Activated CD8-positive, alpha-beta memory T cell treated with anti-CD3 and anti-CD28 coated beads for 1 hour (primary cell): ENCODE results near the gene TEX264.
"Not testable (repeated sequence)": the region's sequence is repeated elsewhere in the genome, so short reads cannot be mapped to it uniquely, and the experiment has no call there.

Experiments
- DNase-seq, 2 donors: peaks; one replicate each; pipeline ENCODE4 v3.0.0-alpha.2; 2020; ENCODE audit warnings: low read depth in 1 of 2; ENCODE audit errors: extremely low read depth in 1 of 2

TEX264 gene

DNA sequence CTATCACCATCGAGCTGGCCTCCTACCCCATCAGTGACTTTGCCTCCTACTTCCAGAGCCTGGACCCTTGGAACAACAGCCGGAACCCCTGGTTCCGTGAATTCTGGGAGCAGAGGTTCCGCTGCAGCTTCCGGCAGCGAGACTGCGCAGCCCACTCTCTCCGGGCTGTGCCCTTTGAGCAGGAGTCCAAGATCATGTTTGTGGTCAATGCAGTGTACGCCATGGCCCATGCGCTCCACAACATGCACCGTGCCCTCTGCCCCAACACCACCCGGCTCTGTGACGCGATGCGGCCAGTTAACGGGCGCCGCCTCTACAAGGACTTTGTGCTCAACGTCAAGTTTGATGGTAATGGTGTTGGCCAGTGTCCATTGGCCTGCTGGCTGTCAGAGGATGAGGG, 41.9 kb downstream of the TEX264 start:
- no peak for DNase-seq

DNA sequence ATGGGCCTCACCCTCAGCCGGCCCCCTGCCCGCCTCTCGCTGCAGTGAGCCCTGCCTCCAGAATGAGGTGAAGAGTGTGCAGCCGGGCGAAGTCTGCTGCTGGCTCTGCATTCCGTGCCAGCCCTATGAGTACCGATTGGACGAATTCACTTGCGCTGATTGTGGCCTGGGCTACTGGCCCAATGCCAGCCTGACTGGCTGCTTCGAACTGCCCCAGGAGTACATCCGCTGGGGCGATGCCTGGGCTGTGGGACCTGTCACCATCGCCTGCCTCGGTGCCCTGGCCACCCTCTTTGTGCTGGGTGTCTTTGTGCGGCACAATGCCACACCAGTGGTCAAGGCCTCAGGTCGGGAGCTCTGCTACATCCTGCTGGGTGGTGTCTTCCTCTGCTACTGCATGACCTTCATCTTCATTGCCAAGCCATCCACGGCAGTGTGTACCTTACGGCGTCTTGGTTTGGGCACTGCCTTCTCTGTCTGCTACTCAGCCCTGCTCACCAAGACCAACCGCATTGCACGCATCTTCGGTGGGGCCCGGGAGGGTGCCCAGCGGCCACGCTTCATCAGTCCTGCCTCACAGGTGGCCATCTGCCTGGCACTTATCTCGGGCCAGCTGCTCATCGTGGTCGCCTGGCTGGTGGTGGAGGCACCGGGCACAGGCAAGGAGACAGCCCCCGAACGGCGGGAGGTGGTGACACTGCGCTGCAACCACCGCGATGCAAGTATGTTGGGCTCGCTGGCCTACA, 44.4 kb downstream of the TEX264 start:
- no peak for DNase-seq

DNA sequence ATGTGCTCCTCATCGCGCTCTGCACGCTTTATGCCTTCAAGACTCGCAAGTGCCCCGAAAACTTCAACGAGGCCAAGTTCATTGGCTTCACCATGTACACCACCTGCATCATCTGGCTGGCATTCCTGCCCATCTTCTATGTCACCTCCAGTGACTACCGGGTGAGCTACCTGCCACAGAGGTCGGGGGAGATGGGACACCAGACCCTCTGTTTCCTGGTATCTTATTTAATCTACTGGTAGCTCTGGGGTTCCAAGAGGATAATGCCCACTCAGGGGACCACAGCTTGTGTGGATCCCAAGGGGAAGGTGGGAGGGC, 44.9 kb downstream of the TEX264 start:
- DNase-seq, result no peak

DNA sequence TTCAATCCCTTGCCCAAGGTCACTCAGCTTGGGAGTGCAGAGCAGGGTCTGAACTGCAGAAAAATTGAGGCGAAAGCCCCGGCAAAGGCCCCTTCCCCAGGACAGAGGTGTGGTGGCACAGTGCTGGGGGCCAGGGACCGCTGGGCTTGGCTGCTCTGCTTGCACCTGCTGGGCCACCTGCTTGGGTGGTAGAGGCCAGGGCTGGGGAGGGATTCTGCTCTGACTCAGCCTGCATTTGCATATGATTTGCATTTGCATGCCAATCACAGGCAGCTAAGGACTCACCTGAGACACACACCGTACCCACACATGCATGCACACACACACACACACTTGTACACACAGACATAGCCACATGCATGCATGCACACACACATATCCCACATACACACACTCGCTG, 45.8 kb downstream of the TEX264 start:
- DNase-seq, result no peak

DNA sequence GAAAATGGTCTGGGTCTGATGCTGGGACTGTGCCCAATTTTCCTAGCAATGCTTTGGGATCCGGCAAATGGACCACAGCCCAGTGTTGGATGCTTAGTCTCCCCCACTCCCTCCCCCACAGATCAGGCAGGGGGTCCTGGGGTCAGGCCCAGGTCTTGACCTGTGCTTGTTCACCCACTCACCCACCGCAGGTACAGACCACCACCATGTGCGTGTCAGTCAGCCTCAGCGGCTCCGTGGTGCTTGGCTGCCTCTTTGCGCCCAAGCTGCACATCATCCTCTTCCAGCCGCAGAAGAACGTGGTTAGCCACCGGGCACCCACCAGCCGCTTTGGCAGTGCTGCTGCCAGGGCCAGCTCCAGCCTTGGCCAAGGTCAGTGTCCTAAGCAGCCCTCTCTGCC, 46.4 kb downstream of the TEX264 start:
- no peak for DNase-seq

DNA sequence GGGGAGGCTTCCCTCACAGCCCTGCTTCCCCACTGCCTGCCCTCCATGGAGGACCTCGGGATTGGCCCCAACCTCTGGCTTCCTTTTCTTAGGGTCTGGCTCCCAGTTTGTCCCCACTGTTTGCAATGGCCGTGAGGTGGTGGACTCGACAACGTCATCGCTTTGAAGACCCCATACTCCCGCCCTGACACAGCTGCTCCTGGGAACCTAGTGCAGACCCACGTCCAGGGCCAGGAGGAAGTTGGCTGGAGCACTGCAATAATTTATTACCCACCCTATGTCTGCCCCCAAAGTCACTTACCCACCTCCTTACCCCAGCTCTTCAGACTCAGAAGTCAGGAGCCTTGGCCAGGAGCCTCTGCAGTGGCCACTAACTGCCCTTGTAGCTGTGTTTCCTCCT, 46.9 kb downstream of the TEX264 start:
- no peak for DNase-seq

DNA sequence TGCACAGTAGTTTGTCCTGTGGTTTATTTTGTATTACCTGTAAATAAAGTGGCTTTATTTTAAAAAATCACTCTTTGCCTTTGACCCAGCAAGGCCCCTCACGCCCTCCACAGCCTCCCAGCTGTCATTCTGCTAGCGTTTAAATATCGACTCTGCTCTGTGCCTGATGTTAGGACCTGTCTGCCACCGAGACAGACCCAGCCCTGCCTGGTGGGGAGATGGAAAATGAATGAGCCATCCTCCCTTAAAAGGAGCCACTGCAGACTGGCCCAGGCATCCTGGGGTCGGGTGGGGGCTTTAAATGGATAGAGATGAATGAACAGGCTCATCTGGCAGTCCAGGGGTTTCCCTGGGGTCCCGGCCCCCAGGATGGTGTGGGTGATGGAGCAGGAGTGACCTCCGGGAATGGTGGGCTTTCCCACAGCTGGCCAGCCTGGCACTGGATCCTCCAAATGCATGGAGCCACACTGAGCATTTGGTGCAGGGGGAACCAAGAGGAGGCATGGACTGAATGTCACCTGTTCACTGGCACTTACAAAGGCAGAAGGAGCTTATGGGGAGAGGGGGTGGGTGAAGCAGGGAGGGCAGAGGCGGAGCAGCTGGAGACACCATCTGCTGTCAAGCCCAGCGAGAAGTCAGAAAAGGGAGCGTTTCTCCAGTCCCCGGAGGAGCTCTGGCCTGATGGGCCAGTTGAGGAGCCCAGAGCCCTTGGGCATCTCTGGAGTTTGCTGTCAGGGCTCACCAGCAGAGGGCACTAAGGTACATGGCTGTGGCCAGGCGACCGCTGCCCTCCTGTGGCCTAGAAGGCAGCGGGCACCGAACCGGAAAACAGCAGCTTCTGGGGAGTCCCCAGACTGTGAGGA, 47.7 kb downstream of the TEX264 start:
- peak in 1 of 2 donors; percentile 8 for DNase-seq

DNA sequence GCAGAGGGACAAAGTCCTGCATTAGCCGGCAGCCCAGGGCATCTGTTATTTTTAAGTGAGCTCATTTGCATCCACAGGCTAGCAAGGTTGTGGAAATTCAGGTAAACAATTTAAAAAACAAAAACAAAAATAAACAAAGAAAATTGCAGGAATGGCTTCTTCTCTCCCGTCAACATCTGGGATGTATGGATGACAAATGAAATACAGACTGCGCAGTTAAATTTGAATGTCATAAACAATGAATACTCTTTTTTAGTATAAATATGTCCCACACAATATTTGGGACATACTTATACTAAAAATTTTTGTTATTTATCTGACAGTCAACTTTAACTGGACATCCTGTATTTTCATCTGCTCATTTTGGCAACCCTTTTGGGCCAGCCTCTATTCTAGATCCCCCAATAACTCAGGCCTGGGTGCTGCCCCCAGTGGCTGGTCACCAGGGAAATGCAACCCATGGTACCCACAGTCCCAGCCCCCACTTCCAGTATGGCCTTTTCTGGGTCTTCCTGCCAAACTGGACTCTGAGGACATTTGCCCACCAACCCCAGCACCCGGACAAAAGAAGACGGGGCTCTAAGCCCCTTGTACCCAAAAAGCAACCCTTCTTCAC, 48.5 kb downstream of the TEX264 start:
- no peak for DNase-seq

DNA sequence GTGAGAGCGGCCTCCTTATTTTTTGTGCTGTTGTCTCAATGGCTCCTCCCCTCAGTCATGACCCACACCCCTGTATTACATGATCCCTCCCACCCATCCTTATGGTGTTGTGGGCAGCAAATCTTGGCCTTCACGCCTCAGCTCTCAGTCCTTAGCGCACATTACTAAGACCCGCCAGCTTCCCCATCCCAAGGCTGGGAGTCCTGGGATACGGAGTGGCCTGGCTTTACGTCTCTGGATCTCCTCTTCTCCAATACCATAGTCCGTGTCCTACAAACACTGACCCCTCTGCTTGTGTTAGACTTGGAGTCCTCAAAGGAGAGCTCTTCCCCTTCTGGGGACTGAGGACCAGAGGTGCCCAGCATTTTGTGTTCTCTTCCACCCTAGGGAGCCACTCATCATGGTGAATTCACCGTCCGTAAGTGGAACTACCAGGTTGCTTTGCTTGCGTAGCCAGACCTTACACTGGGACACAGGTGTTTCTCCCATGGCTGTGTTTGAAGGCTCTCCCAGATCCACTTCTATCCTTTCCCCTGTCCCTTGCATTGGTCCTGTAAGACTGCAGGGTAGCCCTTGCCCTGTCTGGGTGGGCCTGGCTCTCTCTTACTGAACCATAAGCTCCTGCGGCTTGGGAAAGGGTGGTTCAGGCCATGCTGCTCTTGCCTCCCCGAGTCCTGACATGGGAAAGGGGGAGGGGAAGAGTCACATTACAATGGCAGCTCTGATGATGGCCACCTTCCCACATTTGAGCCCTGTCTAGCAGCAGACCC, 49.4 kb downstream of the TEX264 start:
- DNase-seq, result no peak

DNA sequence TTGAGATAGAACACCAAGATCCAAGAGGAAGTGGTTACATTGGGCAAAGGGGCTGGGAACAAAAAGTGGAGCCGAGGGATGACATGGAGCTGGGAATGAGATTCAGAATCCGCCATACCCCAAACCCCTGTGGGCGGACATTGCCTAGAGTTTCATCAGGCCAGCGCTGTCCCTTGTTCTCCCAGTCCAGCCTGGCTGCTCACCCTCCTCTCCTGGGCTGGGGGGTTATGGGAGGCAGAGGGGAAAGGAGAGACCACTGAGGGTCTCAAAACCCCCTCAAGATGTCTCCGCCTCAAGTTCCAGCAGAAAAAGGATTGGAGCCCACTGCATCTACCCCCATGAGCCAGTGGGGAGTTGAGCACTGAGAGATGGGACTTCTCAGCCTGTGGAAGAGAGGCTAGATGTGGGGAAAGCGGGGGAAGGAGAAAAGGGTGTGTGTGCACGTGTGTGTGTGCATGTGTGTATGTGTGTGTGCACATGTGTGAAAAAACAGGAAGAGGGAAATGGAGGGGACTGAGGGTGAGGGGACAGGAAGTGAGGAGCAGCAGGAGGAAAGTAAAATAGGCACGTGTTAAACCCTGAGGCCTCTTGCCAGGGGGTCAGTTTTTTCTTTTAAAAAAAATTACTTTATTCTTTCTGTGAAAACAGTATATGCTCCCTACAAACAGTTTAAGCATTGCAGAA, 50.2 kb downstream of the TEX264 start:
- no peak for DNase-seq

DNA sequence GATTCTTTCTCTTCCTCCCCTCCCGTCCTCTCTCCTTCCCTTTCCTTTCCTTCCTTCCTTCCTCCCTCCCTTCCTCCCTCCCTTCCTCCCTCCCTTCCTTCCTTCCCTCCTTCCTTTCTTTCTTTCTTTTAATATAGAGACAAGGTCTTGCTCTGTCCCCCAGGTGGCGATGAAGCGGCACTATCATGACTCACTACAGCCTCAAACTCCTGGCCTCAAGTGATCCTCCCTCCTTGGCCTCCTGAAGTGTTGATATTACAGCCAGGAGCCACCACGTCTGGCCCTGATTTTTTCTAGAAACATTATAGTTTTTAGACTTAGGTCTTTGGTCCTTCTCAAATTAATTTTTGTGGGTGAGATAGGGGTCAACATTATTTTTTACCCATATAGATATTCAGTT, 51.3 kb downstream of the TEX264 start:
- DNase-seq, result no peak

DNA sequence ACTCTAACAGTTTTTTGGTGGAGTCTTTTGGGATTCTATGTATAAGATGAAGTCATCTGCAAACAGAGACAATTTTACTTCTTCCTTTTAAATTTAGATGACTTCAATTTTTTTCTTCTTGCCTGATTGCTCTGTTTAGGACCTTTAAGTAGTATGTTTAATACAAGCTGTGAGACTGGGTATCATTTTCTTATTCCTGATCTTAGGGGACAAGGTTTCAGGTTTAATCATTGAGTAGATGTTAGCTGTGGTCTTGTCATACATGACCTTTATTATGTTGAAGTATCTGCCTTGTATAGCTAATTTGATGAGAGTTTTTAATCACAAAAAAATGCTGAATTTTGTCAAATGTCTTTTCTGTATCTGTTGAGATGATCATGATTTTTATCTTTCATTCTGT, 56.4 kb downstream of the TEX264 start:
- no peak for DNase-seq

DNA sequence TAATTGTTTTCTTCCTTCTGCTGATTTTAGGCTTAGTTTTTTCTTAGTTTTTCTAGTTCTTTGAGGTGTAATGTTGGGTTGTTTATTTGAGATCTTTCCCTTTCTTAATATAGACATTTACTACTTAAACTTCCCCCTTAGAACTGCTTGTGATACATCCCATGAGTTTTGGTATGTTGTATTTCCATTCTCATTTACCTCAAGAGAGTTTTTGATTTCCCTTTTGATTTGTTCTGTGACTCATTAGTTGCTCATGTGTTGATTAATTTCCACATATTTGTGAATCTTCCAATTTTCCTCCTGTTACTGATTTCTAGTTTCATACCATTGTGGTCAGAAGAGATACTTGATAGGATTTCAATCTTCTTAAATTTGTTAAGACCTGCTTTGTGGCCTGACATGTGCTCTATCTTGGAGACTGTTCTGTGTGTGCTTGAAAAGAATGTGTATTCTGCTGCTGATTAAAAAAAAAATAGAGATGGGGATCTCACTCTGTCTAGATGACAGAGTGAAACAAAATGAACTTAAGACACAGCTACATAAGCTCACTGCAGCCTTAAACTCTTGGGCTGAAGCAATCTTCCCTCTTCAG, 58.1 kb downstream of the TEX264 start:
- DNase-seq, result no peak

DNA sequence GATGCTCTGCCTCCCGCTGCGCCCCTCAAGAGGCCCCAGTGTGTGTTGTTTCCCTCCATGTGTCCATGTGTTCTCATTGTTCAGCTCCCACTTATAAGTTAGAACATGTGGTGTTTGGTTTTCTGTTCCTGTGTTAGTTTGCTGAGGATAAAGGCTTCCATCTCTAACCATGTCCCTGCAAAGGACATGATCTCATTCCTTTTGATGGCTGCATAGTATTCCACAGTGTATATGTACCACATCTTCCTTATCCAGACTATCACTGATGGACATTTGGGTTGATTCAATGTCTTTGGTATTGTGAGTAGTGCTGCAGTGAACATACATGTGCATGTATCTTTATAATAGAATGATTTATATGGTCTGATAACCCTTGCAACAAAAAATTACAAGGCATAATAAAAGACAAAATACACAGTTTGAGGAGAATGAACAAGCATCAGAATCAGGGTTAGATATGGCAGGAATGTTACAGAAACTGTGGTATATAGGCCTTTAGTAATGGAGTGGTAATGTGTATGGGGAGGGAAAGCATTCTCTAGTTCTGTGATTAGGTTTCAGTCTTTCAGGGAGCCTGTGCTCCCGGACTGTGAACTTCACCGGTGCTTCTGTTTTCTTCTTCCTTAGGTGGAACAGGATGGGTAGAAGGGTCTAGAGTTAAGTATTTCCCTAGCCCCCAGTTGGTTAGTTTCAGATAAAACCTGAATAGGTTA, 63.0 kb downstream of the TEX264 start:
- no peak for DNase-seq

DNA sequence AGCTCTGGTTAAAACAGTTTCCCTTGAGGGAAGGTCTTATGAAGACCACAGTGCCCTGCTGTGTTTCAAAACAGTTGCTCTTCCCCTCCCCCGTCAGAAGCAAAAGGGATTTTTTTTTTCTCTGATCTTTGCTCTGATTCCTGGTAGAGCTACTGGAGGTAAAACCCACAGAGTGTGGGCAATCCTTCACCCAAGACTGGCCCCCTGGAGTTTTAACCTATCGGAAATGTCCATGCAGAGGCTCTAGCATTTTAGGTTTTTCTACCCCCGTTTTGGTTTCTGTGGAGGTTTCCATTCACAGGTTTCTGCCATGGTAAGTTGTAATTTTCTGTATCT, 63.5 kb downstream of the TEX264 start:
- DNase-seq, result no peak

DNA sequence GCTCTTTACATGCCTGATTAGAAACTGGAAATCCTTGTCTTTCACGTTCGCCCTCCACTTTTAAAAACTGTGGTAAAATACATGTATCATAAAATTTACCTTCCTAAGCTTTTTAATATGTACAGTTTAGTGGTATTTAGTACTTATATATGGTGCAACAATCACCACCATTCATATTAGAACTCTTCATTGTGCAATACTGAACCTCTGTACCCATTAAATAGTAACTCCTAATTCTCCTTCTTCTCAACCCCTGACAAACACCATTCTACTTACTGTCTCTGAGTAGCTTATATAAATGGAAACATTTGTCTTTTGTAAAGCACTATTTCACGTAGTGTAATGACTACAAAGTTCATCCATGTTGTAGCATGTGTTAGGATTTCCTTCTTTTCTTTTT, 64.0 kb downstream of the TEX264 start:
- DNase-seq, result no peak

DNA sequence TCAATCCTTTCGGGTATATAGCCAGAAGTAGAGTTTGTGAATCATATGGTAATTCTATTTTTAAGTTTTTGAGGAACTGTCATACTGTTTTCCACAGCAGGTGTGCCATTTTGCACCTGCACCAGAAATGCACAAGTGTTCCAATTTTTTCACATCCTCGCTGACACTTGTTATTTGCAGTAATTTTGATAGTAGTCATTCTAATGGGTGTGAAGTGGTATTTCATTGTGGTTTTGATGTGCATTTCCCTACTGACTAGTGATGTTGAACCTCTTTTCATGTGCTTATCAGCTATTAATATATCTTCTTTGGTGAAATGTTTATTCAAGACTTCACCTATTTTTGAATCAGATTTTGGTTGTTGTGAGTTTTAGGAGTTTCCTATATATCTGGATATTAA, 64.9 kb downstream of the TEX264 start:
- no peak for DNase-seq

DNA sequence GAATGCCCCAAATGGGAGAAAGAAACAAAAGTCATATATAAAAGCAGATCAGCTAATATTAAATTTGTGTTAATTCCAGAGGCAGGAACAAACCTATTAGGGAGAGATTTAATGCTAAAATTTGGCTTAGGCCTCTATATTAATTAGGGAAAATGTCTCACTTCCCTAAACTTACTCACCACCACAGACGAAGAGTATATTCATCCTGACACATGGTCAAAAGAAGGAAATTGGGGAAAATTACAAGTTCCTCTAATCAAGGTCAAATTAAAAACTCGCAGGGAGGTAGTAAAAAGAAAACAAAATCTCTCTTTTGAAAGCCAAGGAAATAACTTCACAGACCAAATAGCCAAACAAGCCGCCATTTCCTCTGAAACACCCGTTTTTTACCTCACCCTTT, 68.1 kb downstream of the TEX264 start:
- no peak for DNase-seq

DNA sequence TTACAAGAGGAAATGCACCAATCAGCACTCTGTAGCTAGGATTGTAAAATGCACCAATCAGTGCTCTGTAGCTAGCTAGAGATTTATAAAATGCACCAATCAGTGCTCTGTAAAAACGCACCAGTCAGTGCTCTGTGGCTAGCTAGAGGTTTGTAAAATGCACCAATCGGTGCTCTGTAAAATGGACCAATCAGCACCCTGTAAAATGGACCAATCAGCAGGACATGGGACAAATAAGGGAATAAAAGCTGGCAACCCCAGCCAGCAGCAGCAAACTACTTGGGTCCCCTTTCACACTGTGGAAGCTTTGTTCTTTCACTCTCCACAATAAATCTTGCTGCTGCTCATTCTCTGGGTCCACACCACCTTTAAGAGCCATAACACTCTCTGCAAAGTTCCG, 71.3 kb downstream of the TEX264 start:
- not testable (repeated sequence) for DNase-seq

DNA sequence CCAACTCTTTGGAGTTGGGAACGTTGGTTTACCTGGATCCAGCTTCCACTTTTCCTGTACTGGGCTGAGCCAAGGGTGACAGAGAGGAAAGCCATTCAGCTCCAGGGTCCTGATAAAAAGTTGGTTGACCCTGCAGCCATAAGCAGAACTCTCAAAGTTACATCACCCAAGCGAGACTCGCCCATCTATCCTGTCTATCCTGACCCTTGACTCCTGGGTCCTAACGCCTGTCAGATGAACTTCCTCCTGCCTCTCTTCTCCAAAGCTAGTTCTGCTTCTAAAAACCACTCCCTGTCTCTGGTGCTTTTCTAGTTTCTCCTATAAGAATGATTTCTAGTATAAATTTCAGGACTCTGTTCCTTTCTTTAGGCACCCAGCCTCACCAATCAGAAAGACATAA, 71.9 kb downstream of the TEX264 start:
- not testable (repeated sequence) for DNase-seq
